Heart left ventricle (tissue), 13 donors: Measurements from ENCODE around the gene HNRNPR.
"Not testable (repeated sequence)": the region's sequence is repeated elsewhere in the genome, so short reads cannot be mapped to it uniquely, and the experiment has no call there.

Source experiments
- POLR2A ChIP-seq, 2 donors: fragments of 450-650 bp; IDR thresholded peaks; one replicate each; pipeline ENCODE4 v1.6.1; 2017; ENCODE audit warnings: antibody characterized with exemption in 2 of 2, mild to moderate bottlenecking in 2 of 2, moderate library complexity in 2 of 2
- TF ChIP-seq, protein P1 (sequence below), 12 donors: fragments of 200-600 bp; sonication (generic) in 4 of 12; IDR thresholded peaks; one replicate each; pipeline versions ENCODE4 v1.5.0 to v1.8.0; 2018 to 2022; ENCODE audit warnings: antibody characterized with exemption in 12 of 12, mild to moderate bottlenecking in 5 of 12
- donor health status: ischemic (EF 13 %, LVEDD 7.1; RV severe dilation, severe dysfunction).
- donor health status: DM: no; HTN: yes; CAD: no.
- donor health status: DM: no; HTN: no; CAD: no.
- donor health status: ischemic (EF 25% LVEDD 6.9; RV normal size, moderate dysfunction).
- donor health status: ischemic (EF 25% LVEDD 5.7; RV mildly dilated, moderate dysfunction).
- donor health status: ischemic (EF 35%, LVEDD 5.7; RV mildly dilated, moderate dysfunction).
- donor health status: nonischemic (EF 11% LVEDD 7.7; RV severe dilation, severe dysfunction).
- donor health status: DM: yes; HTN: yes; CAD: no.
- donor health status: PGD.
- donor health status: ischemic (EF 29% LVEDD 5.4; RV normal size, mild dysfunction).
- donor health status: nonischemic (EF 23%, LVEDD 6.1; RV moderate dilation, normal function).

DNA sequence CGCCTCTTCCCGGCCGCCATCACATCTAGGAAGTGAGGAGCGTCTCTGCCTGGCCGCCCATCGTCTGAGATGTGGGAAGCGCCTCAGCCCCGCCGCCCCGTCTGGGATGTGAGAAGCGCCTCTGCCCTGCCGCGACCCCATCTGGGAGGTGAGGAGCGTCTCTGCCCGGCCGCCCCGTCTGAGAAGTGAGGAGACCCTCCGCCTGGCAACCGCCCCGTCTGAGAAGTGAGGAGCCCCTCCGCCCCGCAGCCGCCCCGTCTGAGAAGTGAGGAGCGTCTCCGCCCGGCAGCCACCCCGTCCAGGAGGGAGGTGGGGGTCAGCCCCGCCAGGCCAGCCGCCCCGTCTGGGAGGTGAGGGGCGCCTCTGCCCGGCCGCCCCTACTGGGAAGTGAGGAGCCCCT lies 86.7 kb downstream of the HNRNPR start:
- TF ChIP-seq, protein P1, sequence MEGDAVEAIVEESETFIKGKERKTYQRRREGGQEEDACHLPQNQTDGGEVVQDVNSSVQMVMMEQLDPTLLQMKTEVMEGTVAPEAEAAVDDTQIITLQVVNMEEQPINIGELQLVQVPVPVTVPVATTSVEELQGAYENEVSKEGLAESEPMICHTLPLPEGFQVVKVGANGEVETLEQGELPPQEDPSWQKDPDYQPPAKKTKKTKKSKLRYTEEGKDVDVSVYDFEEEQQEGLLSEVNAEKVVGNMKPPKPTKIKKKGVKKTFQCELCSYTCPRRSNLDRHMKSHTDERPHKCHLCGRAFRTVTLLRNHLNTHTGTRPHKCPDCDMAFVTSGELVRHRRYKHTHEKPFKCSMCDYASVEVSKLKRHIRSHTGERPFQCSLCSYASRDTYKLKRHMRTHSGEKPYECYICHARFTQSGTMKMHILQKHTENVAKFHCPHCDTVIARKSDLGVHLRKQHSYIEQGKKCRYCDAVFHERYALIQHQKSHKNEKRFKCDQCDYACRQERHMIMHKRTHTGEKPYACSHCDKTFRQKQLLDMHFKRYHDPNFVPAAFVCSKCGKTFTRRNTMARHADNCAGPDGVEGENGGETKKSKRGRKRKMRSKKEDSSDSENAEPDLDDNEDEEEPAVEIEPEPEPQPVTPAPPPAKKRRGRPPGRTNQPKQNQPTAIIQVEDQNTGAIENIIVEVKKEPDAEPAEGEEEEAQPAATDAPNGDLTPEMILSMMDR (IDR thresholded peaks at IDR 0.05), result not testable (repeated sequence)
- not testable (repeated sequence) for TF ChIP-seq POLR2A (IDR thresholded peaks at IDR 0.05)
